Suprapubic skin (tissue), 4 donors: ENCODE results near the gene DCN. TPM values are rescaled to one million over a fixed set of nuclear protein-coding genes. Genes with fewer than 3 reads are reported as not detected.

Source experiments
- DNase-seq, 2 donors: peaks; one replicate each; pipeline ENCODE4 v3.0.0-alpha.2; 2019; ENCODE audit warnings: low spot score in 2 of 2
- H3K27ac ChIP-seq: fragments of 200-600 bp; sonication (generic); one replicate; pipeline ENCODE4 v1.5.1; 2019
- H3K27me3 ChIP-seq: fragments of 200-600 bp; sonication (generic); one replicate; pipeline ENCODE4 v1.5.1; 2019
- H3K36me3 ChIP-seq: fragments of 200-600 bp; sonication (generic); one replicate; pipeline ENCODE4 v1.5.1; 2019
- H3K4me1 ChIP-seq: fragments of 200-600 bp; sonication (generic); one replicate; pipeline ENCODE4 v1.5.1; 2019
- H3K4me3 ChIP-seq: fragments of 200-600 bp; sonication (generic); one replicate; pipeline ENCODE4 v1.5.1; 2019; ENCODE audit warnings: mild to moderate bottlenecking
- H3K9me3 ChIP-seq: fragments of 200-600 bp; sonication (generic); one replicate; pipeline ENCODE4 v1.5.1; 2019
- EP300 ChIP-seq: sonication (generic); formaldehyde crosslinking; IDR thresholded peaks from one replicate; pipeline ENCODE4 v1.6.1; 2017; ENCODE audit warnings: antibody characterized with exemption
- POLR2A ChIP-seq, 2 donors: fragments of 450-650 bp; IDR thresholded peaks; one replicate each; pipeline ENCODE4 v1.6.1; 2017; ENCODE audit warnings: antibody characterized with exemption in 2 of 2, mild to moderate bottlenecking in 2 of 2, moderate library complexity in 2 of 2
- POLR2AphosphoS5 ChIP-seq, 3 donors: sonication (generic); formaldehyde crosslinking; IDR thresholded peaks; one replicate each; pipeline ENCODE4 v1.6.1; 2017; ENCODE audit warnings: antibody characterized with exemption in 3 of 3
- WGBS: methylation state at CpG from one replicate; pipeline ENCODE4 v1.1.5; 2018; 5-methylcytosine and 5-hydroxymethylcytosine counted together
- total RNA-seq, 4 donors: library from RNA; depleted of rRNA; stranded (reverse); fragments of >200 nt; gene quantifications; one replicate each; pipeline ENCODE4 v1.1.0, GENCODE V29; 2016
- TF ChIP-seq, protein P1 (sequence below), 2 donors: fragments of 200-600 bp in 1 of 2; fragments of 450-650 bp in 1 of 2; sonication (generic) in 1 of 2; IDR thresholded peaks; one replicate each; pipeline ENCODE4 v1.5.1; 2016 to 2019; ENCODE audit warnings: antibody characterized with exemption in 2 of 2, mild to moderate bottlenecking in 1 of 2, moderate library complexity in 1 of 2

Gene DCN
- total RNA-seq, 4 donors from 2014 or later = 549 to 589 (median 569) TPM

DNA sequence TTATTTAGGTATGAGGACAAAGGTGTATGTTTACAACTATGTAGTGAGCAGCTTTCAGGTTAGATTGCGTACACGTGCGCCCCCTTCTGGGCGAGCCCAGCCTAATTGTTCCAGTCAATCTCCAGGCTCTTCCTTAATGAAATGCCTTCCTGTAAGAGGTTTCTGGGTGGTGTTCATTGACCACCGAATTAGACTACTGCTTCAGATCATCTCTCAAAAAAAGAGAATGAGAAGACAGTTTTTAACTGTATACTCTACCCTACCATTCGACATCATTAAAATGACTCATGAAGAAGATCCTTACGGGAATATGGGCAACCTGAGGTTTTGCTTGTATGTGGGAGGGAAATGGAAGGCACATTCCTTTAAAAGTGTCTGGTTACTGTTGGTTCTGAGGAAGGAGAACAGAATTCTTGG is 73.5 kb downstream of the DCN start:
- Histone ChIP-seq H3K36me3 (no peaks in the 10 kb centered on the region), H3K27ac (peak overlapping the region; percentile 3), H3K27me3 (no peaks in the 10 kb centered on the region), H3K4me3 (peak overlapping the region; percentile 5), H3K4me1 (peaks cover 10% of the 10 kb centered on the region), H3K9me3 (no peaks in the 10 kb centered on the region)
- peak; percentile 69 to 80 for DNase-seq
- TF ChIP-seq, protein P1, sequence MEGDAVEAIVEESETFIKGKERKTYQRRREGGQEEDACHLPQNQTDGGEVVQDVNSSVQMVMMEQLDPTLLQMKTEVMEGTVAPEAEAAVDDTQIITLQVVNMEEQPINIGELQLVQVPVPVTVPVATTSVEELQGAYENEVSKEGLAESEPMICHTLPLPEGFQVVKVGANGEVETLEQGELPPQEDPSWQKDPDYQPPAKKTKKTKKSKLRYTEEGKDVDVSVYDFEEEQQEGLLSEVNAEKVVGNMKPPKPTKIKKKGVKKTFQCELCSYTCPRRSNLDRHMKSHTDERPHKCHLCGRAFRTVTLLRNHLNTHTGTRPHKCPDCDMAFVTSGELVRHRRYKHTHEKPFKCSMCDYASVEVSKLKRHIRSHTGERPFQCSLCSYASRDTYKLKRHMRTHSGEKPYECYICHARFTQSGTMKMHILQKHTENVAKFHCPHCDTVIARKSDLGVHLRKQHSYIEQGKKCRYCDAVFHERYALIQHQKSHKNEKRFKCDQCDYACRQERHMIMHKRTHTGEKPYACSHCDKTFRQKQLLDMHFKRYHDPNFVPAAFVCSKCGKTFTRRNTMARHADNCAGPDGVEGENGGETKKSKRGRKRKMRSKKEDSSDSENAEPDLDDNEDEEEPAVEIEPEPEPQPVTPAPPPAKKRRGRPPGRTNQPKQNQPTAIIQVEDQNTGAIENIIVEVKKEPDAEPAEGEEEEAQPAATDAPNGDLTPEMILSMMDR (IDR thresholded peaks at IDR 0.05) = peak in 1 of 2 donors; percentile 28
- no peak for TF ChIP-seq POLR2A (IDR thresholded peaks at IDR 0.05)
- 34% methylated on average over 7 of the region's 7 CpGs for WGBS

DNA sequence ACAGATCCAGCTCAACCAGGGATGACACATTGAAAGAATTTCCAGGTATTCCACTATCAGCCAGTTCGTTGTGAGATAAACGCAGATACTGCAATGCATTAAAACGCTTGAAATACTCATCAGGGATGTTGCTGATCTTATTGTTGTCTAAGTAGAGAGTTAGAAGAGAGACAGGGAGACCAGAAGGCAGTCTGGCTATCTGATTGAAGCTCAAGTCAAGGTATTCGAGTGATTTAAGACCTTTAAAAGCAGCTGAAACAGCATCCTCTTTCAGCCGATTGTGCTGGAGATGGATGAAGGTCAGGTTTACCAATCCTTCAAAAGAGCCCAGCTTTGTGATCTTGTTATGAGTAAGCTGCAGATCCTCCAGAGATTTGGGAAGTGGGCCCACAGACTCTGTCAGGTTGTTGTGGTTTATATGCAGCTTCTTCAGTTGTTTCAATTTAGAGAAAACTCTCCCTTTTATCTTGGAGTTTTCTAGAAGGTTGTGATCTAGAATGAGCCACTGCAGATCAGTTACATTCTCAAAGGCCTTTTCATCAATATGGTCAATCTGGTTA is 74.3 kb downstream of the DCN start:
- DNase-seq = no peak
- no peaks in the 10 kb centered on the region for H3K36me3 ChIP-seq
- 77% methylated on average over 5 of the region's 5 CpGs for WGBS
- no peak overlapping the region for H3K4me3 ChIP-seq
- H3K27ac ChIP-seq = peak overlapping the region; percentile 32
- H3K4me1 ChIP-seq = peaks cover 10% of the 10 kb centered on the region
- no peaks in the 10 kb centered on the region for H3K27me3 ChIP-seq
- TF ChIP-seq, protein P1 (IDR thresholded peaks at IDR 0.05) = no peak
- no peak for TF ChIP-seq POLR2A (IDR thresholded peaks at IDR 0.05)
- no peaks in the 10 kb centered on the region for H3K9me3 ChIP-seq

DNA sequence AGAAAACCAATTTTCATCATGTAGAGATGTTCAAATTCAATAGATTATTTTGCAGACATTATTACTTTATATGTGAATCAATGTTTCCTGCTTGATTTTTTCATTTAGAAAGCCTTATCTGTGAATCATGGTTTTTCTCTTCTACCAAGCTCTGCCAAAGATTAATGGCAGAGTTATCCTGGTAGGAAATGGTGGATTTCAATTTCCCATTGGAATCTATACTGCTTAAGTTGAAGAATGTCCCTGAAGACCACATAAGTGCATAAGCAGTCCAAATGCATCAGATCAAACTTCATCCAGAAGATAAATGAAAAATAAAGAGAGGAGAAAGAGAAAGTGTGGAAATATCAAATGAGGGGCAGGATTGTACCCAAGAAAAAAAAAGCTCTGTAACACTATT is 76.3 kb downstream of the DCN start:
- Histone ChIP-seq H3K36me3 (no peaks in the 10 kb centered on the region), H3K27me3 (no peaks in the 10 kb centered on the region), H3K4me3 (no peak overlapping the region), H3K4me1 (peaks cover 4% of the 10 kb centered on the region), H3K9me3 (no peaks in the 10 kb centered on the region), H3K27ac (no peak overlapping the region)
- DNase-seq = no peak
- no peak for TF ChIP-seq EP300
- TF ChIP-seq POLR2AphosphoS5 (IDR thresholded peaks at IDR 0.05) = no peak
- no peak for TF ChIP-seq POLR2A (IDR thresholded peaks at IDR 0.05)
- TF ChIP-seq, protein P1 (IDR thresholded peaks at IDR 0.05) = no peak

DNA sequence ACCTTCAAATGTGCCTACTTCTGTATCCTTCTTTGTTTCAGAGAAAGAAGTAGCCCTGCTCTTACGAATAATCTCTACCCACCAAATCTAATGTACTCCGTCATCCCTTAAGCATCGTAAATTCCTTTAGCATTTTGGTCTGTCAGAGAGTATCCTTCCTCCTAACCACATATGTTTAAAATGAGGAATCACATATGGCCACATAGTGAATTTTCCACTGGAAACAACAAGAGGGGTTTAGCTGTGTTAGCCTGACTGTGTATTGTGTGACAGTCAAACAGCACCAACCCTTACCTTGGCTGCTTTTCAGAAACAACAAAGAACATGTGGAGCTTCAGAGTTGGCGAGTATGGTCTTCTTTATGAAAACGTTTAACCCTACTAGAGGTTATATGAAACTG is 76.8 kb downstream of the DCN start:
- 62% methylated on average over 5 of the region's 5 CpGs for WGBS
- no peaks in the 10 kb centered on the region for H3K9me3 ChIP-seq
- no peaks in the 10 kb centered on the region for H3K4me1 ChIP-seq
- H3K4me3 ChIP-seq = no peak overlapping the region
- H3K27me3 ChIP-seq = no peaks in the 10 kb centered on the region
- TF ChIP-seq POLR2A (IDR thresholded peaks at IDR 0.05) (no peak), POLR2AphosphoS5 (IDR thresholded peaks at IDR 0.05) (no peak), EP300 (no peak)
- TF ChIP-seq, protein P1 (IDR thresholded peaks at IDR 0.05) = no peak
- no peak for DNase-seq
- H3K36me3 ChIP-seq = no peaks in the 10 kb centered on the region
- peak overlapping the region; percentile 6 for H3K27ac ChIP-seq

DNA sequence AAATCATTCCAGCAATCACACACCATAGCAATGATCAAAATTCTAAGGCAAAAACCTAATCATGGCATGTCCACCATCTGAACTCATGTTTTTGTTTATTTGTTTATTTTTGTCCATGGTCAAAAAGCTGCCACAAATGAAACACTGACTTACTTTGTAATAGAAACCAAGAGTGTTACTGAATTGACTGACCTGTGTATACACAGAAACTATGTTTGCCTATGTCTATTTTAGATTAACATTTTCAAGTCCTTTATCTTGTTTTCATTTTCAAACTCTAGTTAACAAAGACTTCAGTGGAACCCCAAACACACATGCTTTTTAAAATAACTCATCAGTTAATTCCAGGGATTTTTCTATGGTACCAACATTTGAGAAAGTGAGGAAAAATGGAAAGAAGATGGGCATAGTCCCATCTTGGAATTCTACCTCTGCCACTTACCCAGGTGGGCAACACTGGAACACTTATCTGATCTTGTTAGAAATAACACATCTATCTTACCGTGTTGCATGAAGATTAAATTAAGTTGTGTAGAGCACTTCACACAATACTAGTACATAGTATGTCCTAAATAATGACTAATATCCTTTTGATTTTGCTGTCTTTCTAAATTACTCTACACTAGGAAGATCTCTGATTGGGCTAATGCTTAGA is 77.7 kb downstream of the DCN start:
- TF ChIP-seq EP300 = no peak
- TF ChIP-seq POLR2AphosphoS5 (IDR thresholded peaks at IDR 0.05) = no peak
- TF ChIP-seq, protein P1 (IDR thresholded peaks at IDR 0.05) = no peak
- no peak for TF ChIP-seq POLR2A (IDR thresholded peaks at IDR 0.05)
- no peak for DNase-seq
- H3K9me3 ChIP-seq = no peaks in the 10 kb centered on the region
- WGBS = 67% methylated on average over 1 of the region's 1 CpG
- H3K4me3 ChIP-seq = no peak overlapping the region
- H3K27ac ChIP-seq = no peak overlapping the region
- no peaks in the 10 kb centered on the region for H3K36me3 ChIP-seq
- H3K27me3 ChIP-seq = no peaks in the 10 kb centered on the region
- no peaks in the 10 kb centered on the region for H3K4me1 ChIP-seq
